Measurements from ENCODE around the gene F8.
"Not testable (repeated sequence)": the region's sequence is repeated elsewhere in the genome, so short reads cannot be mapped to it uniquely, and the experiment has no call there.

The F8 gene

DNA sequence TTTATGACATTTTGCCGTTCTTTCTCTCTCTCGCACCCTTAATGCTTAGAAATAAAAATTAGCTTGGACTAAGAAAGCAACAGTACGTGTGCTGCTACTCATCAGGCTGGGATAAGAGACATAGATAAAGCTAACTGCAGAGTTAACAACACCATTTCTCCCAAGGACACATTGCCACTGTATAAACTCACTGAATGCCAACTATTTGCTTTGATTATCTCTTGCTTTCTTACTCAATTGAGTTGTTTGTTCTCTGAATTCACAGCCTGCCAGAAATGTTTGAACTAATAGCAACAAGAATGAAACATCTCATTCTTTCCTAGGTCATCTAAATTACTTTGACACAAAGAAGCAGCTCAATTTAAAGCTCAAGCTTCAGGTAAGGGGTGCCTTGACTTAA, 34.6 kb downstream of the F8 start:
- no peak for DNase-seq
- peaks cover 4% of the 10 kb centered on the region for H3K27me3 Mint-ChIP-seq
- H3K4me1 Mint-ChIP-seq, result no peaks in the 10 kb centered on the region
- CTCF ChIA-PET, result interaction anchor here (1.4 to 1.5 kb wide), 2 partner anchors 69 to 70 kb away, joined by 6 to 11 read pairs; no protein-coding TSS in a partner anchor
- no peaks in the 10 kb centered on the region for H3K36me3 Mint-ChIP-seq
- no peak overlapping the region for H3K27ac Mint-ChIP-seq
- no peaks in the 10 kb centered on the region for H3K9me3 Mint-ChIP-seq
- H3K4me3 Mint-ChIP-seq, result no peak overlapping the region

DNA sequence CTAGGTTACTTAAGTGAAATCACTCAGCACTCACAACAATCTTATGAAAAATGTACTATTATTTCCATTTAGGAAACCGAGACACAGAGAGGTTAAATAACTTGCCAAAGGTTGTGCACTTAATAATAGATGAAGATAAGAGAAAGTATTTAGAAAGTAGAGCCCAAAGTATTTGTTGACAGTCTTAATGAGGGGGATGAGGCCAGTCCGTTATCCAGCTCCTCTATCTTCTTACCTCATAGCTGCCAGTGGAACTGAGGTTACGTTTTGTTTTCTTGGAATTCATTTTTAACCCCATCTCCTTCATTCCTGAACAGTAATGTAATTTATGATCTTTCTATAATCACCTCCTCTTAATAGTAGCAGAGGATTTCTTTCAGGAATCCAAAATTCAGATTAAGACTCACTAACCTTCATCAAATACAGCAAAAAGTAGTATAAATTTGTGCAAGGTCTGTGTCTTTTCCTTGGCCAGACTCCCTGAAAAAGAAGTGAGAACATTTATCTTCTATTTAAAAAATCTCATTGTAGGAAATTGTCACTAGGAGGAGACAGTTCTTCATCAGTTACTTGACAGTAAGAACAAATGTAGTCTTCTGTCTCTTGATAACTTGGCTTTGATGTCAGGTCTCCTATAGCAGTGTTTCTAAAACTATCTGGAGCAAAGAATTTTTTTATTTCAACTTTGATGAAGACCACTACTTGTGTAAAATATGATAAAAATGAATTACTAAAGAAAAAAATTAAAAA, 35.5 kb downstream of the F8 start:
- Mint-ChIP-seq H3K27me3 (peaks cover 4% of the 10 kb centered on the region), H3K36me3 (no peaks in the 10 kb centered on the region), H3K9me3 (no peaks in the 10 kb centered on the region), H3K4me1 (no peaks in the 10 kb centered on the region), H3K27ac (no peak overlapping the region), H3K4me3 (no peak overlapping the region)
- CTCF ChIA-PET, result interaction anchor here (1.4 to 2.1 kb wide), 3 partner anchors 69 to 71 kb away, joined by 6 to 14 read pairs (median 11); no protein-coding TSS in a partner anchor
- DNase-seq, result no peak

DNA sequence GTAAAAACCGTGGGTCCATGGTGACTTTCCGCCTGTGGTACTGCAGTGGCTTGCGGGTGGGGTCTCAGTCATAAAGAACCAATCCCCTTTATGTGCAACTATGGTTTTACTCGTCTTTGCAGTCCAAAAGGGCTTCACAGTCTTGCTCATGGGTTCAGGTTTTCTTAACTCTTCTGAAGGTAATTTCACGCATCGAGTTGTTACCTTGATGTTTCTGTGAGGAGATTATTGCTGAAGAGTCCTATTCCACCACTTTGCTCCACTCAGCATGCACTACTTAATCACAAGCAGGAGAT, 41.5 kb downstream of the F8 start:
- CTCF ChIA-PET, result interaction anchor here (1.7 to 2.2 kb wide), 2 partner anchors 63 to 76 kb away, joined by 11 to 16 read pairs; no protein-coding TSS in a partner anchor
- no peak overlapping the region for H3K27ac Mint-ChIP-seq
- H3K36me3 Mint-ChIP-seq, result peaks cover 4% of the 10 kb centered on the region

DNA sequence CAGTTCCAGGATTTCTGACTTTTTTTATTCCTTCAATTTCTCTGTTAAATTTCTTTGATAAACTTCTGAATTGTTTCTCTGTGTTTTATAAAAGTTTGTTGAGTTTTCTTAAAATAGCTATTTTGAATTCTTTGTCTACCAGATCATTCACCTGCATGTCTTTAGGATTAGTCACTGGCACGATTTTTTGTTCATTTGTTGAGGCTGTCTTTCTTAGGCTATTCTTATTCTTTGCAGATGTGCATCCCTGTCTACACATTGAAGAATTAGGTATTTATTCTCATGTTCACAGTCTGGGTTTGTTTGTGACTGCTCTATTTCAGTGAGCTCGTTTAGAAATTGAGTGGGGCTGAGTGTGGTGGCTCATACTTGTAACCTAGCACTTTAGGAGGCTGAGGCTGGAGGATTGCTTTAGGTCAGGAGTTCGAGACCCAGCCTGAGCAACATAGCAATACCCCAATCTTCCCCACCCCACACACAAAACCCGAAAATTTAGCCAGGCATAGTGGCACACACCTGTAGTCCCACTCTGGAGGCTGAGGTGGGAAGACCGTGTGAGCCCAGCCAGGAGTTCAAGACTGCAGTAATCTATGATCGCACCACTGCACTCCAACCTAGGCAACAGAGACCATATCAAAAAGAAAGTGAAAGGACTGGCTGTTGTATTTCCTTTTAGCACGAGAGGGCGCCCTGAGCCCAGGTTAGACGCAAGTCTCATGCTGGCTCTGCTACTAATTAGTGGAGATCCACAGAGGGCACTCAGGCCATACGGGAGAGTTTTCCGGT, 42.0 kb downstream of the F8 start:
- H3K27ac Mint-ChIP-seq, result peak overlapping the region; percentile 86
- H3K4me1 Mint-ChIP-seq, result peaks cover 27% of the 10 kb centered on the region
- peaks cover 4% of the 10 kb centered on the region for H3K9me3 Mint-ChIP-seq
- CTCF ChIA-PET, result interaction anchor here (0.6 to 2.2 kb wide), 8 partner anchors 61 to 236 kb away, joined by 3 to 16 read pairs (median 4); partner anchors contain the start of gene VBP1
- peaks cover 4% of the 10 kb centered on the region for H3K36me3 Mint-ChIP-seq
- H3K27me3 Mint-ChIP-seq, result no peaks in the 10 kb centered on the region
- DNase-seq, result peak; percentile 84
- peak overlapping the region; percentile 54 for H3K4me3 Mint-ChIP-seq

More for the DNA sequence above, 41.5 kb downstream of the F8 start:
- no peak for DNase-seq
- H3K4me3 Mint-ChIP-seq, result no peak overlapping the region
- no peaks in the 10 kb centered on the region for H3K27me3 Mint-ChIP-seq
- peaks cover 27% of the 10 kb centered on the region for H3K4me1 Mint-ChIP-seq
- peaks cover 4% of the 10 kb centered on the region for H3K9me3 Mint-ChIP-seq

DNA sequence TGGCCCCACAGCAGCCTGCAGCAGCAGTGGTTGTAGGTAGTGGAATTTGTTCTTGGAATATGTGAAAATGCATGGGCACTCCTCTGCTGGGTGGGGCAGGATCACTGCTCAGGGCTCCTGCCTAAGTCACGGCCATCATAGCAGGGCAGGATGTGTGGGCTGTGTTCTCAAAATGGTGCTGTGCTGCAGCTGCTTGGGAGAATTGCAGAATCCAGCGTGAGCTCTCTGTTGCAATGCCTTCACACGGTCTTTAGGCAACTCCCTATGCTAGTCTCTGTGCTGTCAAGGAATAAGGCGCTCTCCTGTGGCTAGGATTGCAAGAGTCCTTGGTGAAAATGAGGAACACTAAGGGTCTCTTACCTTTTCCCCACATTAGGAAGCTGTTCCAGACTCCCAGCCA, 42.9 kb downstream of the F8 start:
- H3K27ac Mint-ChIP-seq, result peak overlapping the region; percentile 21
- no peak for DNase-seq
- no peak overlapping the region for H3K4me3 Mint-ChIP-seq
- H3K36me3 Mint-ChIP-seq, result peaks cover 4% of the 10 kb centered on the region
- peaks cover 27% of the 10 kb centered on the region for H3K4me1 Mint-ChIP-seq
- H3K9me3 Mint-ChIP-seq, result peaks cover 4% of the 10 kb centered on the region
- CTCF ChIA-PET, result interaction anchor here (0.6 to 2.2 kb wide), 7 partner anchors 60 to 237 kb away, joined by 3 to 16 read pairs (median 3); partner anchors contain the start of gene VBP1
- H3K27me3 Mint-ChIP-seq, result no peaks in the 10 kb centered on the region

DNA sequence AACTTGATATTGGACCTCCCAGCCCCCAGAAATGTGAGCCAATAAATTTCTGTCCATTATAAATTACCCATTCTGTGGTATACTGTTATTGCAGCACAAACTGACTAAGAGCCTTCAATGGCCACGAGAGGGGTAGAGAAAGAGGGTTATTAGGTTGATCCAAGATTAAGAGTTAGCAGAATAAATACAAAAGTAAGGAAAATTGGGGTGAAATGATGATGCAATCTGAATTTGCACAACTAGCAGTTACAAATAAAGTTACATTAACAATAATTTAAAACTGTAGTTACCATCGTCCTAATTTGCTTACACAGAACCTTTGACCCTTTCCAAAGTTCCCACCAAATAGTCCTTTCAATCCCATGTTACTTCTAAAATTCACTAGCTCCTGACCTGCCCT, 54.2 kb downstream of the F8 start:
- Mint-ChIP-seq H3K36me3 (no peaks in the 10 kb centered on the region), H3K9me3 (no peaks in the 10 kb centered on the region), H3K4me3 (no peak overlapping the region), H3K27me3 (peaks cover 4% of the 10 kb centered on the region), H3K4me1 (no peaks in the 10 kb centered on the region), H3K27ac (no peak overlapping the region)
- CTCF ChIA-PET, result no interaction called here
- DNase-seq, result no peak

DNA sequence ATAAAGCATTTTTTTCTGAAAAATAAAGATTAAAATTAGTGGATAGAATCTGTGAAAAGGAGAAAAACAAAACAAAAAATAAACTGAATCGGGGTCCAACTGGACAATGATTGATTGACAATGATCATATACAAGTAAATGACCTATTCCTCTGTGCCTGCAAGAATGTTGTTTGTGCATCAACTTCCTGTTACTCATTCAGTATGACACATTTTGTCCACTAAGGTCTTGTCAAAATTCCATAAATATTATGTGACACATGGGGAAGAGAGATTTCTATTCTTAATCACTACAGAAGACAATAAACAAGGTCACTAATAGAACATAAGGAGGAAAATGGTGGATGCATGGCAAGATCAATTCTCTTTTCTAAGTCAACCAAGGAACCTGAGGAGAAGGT, 54.9 kb downstream of the F8 start:
- no peak for DNase-seq
- no peaks in the 10 kb centered on the region for H3K9me3 Mint-ChIP-seq
- CTCF ChIA-PET, result no interaction called here
- H3K36me3 Mint-ChIP-seq, result no peaks in the 10 kb centered on the region
- peaks cover 7% of the 10 kb centered on the region for H3K27me3 Mint-ChIP-seq
- no peaks in the 10 kb centered on the region for H3K4me1 Mint-ChIP-seq
- no peak overlapping the region for H3K27ac Mint-ChIP-seq
- H3K4me3 Mint-ChIP-seq, result no peak overlapping the region

DNA sequence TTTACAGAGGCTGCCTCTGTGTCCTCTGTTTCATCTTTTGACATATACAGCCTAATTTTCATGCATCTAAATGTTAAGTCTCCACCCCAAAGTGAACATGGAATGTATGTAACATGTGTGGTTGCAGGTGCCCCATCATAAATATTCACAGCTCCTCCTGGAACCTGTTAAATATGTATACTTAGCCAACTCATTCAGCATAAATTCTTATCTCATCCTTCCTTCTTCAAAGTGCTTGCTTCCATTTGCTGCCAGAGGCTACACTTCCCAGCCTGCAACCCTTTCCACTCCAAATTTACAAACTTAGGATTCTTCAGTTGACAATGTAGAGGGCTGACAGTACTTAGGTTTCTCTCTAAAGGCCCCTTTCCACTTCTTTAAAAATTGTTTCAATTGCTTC, 60.6 kb downstream of the F8 start:
- CTCF ChIA-PET, result no interaction called here
- DNase-seq, result no peak
- H3K4me3 Mint-ChIP-seq, result no peak overlapping the region
- H3K27ac Mint-ChIP-seq, result no peak overlapping the region
- H3K27me3 Mint-ChIP-seq, result peaks cover 4% of the 10 kb centered on the region
- no peaks in the 10 kb centered on the region for H3K9me3 Mint-ChIP-seq
- no peaks in the 10 kb centered on the region for H3K36me3 Mint-ChIP-seq
- H3K4me1 Mint-ChIP-seq, result no peaks in the 10 kb centered on the region

DNA sequence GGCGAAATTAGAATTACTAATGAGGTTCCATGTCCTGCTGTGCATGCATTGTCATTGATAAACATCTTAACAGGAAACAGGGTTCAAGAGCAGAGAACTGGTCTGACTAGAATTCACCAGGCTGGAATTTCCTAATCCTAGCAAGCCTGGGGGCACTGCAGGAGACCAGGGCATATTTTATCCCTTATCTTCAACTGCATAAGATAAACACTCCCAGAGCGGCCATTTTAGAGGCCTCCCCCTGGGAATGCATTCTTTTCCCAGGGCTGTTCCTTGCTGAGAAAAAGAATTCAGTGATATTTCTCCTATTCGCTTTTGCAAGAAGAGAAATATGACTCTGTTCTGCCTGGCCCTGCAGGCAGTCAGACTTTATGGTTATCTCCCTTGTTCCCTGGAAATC, 66.7 kb downstream of the F8 start:
- H3K27me3 Mint-ChIP-seq, CTCF ChIA-PET, H3K9me3 Mint-ChIP-seq, H3K4me3 Mint-ChIP-seq, DNase-seq, H3K4me1 Mint-ChIP-seq, H3K36me3 Mint-ChIP-seq, H3K27ac Mint-ChIP-seq: not testable (repeated sequence)

DNA sequence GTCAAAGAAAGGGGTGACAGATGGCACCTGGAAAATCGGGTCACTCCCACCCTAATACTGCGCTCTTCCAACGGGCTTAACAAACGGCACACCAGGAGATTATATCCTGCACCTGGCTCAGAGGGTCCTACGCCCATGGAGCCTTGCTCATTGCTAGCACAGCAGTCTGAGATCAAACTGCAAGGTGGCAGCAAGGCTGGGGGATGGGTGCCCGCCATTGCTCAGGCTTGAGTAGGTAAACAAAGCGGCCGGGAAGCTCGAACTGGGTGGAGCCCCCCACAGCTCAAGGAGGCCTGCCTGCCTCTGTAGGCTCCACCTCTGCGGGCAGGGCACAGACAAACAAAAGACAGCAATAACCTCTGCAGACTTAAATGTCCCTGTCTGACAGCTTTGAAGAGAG, 83.3 kb downstream of the F8 start:
- CTCF ChIA-PET, H3K4me1 Mint-ChIP-seq, H3K27ac Mint-ChIP-seq, H3K27me3 Mint-ChIP-seq, H3K36me3 Mint-ChIP-seq, DNase-seq, H3K4me3 Mint-ChIP-seq, H3K9me3 Mint-ChIP-seq: not testable (repeated sequence)

DNA sequence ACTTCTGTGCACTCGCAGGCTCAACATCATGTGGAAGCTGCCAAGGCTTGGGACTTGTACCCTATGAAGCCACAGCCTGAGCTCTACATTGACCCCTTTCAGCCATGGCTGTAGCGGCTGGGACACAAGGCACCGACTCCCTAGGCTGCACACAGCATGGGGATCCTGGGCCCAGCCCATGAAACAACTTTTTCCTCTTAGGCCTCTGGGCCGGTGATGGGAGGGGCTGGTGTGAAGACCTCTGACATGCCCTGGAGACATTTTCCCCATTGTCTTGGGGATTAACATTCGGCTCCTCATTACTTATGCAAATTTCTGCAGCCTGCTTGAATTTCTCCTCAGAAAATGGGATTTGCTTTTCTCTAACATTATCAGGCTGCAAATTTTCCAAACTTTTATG, 97.8 kb downstream of the F8 start:
- H3K27me3 Mint-ChIP-seq, result peaks cover 13% of the 10 kb centered on the region
- DNase-seq, CTCF ChIA-PET, H3K9me3 Mint-ChIP-seq, H3K4me1 Mint-ChIP-seq, H3K36me3 Mint-ChIP-seq, H3K4me3 Mint-ChIP-seq, H3K27ac Mint-ChIP-seq: not testable (repeated sequence)

DNA sequence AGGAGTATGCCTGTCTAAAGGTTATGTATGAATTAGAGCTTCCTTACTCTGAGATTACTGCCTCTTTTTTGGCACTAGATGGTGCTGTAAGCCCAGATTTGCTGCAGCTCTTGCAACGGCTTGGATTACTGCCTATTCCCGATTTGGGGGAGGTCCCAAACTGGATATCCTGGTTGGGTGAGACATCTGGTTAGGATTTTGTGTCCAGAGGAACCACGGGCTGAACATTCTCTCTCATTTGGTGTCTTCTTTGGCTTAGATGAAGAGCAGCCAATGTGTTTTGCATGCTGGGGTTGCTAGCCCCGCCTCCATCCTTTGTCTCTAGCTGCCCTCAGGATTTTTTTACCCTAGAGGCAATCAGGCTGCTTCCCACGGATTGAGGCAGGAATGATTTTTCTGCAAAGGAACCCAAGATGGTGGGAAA, 104.5 kb downstream of the F8 start:
- no peaks in the 10 kb centered on the region for H3K4me1 Mint-ChIP-seq
- CTCF ChIA-PET, result interaction anchor here (0.7 to 2.1 kb wide), 21 partner anchors 9 to 249 kb away, joined by 3 to 21 read pairs (median 3); partner anchors contain the start of gene FUNDC2
- no peaks in the 10 kb centered on the region for H3K36me3 Mint-ChIP-seq
- peak; percentile 30 for DNase-seq
- H3K9me3 Mint-ChIP-seq, result no peaks in the 10 kb centered on the region
- H3K27me3 Mint-ChIP-seq, result peaks cover 16% of the 10 kb centered on the region
- no peak overlapping the region for H3K27ac Mint-ChIP-seq
- peak overlapping the region; percentile 46 for H3K4me3 Mint-ChIP-seq

DNA sequence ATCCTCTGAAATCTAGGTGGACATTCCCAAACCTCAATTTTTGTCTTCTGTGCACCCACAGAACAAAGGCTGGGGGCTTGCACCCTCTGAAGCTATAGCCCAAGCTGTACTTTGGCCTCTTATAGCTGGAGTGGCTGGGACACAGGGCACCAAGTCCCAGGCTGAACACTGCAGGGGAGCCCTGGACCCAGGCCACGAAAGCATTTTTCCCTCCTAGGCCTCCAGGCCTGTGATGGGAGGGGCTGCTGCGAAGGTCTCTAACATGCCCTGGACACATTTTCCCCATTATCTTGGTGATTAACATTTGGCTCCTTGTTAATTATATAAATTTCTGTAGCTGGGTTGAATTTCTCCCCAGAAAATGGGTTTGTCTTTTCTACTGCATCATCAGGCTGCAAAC, 108.5 kb downstream of the F8 start:
- H3K27ac Mint-ChIP-seq, result no peak overlapping the region

DNA sequence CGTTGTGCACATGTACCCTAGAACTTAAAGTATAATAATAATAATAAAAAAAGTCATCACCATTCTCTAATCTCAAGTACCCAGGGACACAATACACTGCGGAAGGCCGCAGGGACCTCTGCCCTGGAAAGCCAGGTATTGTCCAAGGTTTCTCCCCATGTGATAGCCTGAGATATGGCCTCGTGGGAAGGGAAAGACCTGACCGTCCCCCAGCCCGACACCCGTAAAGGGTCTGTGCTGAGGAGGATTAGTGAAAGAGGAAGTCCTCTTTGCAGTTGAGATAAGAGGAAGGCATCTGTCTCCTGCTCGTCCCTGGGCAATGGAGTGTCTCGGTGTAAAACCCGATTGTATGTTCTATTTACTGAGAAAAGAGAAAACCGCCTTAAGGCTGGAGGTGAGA, 112.0 kb downstream of the F8 start:
- DNase-seq, H3K4me3 Mint-ChIP-seq, H3K27ac Mint-ChIP-seq, H3K36me3 Mint-ChIP-seq, CTCF ChIA-PET, H3K4me1 Mint-ChIP-seq, H3K9me3 Mint-ChIP-seq: not testable (repeated sequence)
- peaks cover 20% of the 10 kb centered on the region for H3K27me3 Mint-ChIP-seq

More for the DNA sequence above, 108.5 kb downstream of the F8 start:
- DNase-seq, result no peak
- CTCF ChIA-PET, result no interaction called here
- Mint-ChIP-seq H3K4me3 (no peak overlapping the region), H3K4me1 (no peaks in the 10 kb centered on the region), H3K27me3 (peaks cover 17% of the 10 kb centered on the region), H3K36me3 (no peaks in the 10 kb centered on the region), H3K9me3 (peaks cover 2% of the 10 kb centered on the region)

DNA sequence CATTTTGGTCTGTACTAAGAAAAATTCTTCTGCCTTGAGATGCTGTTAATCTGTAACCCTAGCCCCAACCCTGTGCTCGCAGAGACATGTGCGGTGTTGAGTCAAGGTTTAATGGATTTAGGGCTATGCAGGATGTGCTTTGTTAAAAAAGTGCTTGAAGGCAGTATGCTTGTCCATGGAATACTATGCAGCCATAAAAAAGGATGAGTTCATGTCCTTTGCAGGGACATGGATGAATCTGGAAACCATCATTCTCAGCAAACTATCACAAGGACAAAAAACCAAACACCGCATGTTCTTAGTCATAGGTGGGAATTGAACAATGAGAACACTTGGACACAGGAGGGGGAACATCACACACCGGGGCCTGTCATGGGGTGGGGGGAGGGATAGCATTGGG, 112.5 kb downstream of the F8 start:
- H3K36me3 Mint-ChIP-seq, H3K4me3 Mint-ChIP-seq, CTCF ChIA-PET, H3K27ac Mint-ChIP-seq, DNase-seq, H3K9me3 Mint-ChIP-seq, H3K4me1 Mint-ChIP-seq: not testable (repeated sequence)
- peaks cover 20% of the 10 kb centered on the region for H3K27me3 Mint-ChIP-seq
